MM.1S (cell line): ENCODE results near the gene BIRC3.

Experiments used
- EZH2 ChIP-seq: fragments of 300-600 bp; sonication (generic); optimal IDR thresholded peaks from 2 replicates; pipeline ENCODE3; 2017; ENCODE audit warnings: low read depth, mild to moderate bottlenecking, antibody characterized with exemption, low read length, mixed read lengths
- EZH2phosphoT487 ChIP-seq: fragments of 300-600 bp; sonication (generic); IDR thresholded peaks from 2 replicates; pipeline ENCODE4 v1.6.1; 2018; ENCODE audit warnings: antibody characterized with exemption, low read length
- TF ChIP-seq, protein P1 (sequence below): fragments of 300-600 bp; sonication (generic); IDR thresholded peaks from 2 replicates; pipeline ENCODE4 v1.5.1; 2016; ENCODE audit warnings: antibody characterized with exemption, low read length, mixed read lengths

DNA sequence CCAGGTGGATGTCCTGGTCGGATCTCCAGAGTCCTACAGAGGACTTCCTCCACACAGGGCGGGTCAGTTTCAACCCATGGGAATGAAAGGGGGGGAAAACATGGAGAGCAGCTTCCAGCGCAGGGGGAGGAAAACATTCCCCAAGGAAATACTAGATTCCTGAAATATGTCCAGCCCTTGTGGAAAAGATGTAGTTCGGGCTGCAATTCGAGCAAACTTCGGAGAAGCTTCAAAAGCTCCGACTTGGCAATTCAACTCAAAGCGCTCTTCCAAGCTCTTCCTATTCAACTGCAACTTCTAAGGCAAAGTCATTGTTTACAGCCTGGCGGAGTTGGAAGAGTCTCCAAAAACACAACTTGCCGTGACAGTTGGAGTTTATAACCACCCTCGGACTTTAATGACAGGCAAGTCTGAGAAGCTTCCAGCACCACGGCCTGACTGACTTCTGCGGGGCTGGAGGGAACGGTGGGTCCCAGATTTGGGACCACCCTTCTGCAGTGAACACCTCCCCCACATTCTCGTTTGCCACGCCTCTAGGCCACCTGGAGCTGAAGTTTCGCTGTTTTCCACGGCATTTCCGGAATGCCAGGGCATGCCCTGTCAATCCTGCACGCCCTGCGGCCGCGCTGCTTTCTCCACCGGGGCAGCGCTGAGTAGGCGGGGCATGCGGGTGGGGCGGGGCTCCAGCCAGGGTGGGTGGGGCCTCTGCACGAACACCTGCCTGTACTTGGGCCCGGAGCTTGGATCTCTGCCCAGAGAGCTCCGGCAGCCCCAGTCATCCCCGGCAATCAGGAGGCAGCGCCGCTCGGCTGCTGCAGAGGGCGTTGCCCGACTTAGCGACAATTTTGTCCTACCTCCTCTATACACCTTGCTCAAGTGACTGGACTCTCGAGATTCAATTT lies 49.0 kb upstream of the BIRC3 start:
- no peak for TF ChIP-seq EZH2
- TF ChIP-seq, protein P1, sequence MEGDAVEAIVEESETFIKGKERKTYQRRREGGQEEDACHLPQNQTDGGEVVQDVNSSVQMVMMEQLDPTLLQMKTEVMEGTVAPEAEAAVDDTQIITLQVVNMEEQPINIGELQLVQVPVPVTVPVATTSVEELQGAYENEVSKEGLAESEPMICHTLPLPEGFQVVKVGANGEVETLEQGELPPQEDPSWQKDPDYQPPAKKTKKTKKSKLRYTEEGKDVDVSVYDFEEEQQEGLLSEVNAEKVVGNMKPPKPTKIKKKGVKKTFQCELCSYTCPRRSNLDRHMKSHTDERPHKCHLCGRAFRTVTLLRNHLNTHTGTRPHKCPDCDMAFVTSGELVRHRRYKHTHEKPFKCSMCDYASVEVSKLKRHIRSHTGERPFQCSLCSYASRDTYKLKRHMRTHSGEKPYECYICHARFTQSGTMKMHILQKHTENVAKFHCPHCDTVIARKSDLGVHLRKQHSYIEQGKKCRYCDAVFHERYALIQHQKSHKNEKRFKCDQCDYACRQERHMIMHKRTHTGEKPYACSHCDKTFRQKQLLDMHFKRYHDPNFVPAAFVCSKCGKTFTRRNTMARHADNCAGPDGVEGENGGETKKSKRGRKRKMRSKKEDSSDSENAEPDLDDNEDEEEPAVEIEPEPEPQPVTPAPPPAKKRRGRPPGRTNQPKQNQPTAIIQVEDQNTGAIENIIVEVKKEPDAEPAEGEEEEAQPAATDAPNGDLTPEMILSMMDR, result peak; percentile 38
- TF ChIP-seq EZH2phosphoT487, result no peak
